22Rv1 (cell line): Measurements from ENCODE around the gene MRPS10.
A peak's percentile ranks its signal among the peaks of the same experiment; 100 is the strongest.

Experiments
- H3K27ac ChIP-seq: fragments of 450-650 bp; 2 replicates; pipeline ENCODE4 v1.5.1; 2017
- ZFX ChIP-seq: fragments of 450-650 bp; IDR thresholded peaks from 2 replicates; pipeline ENCODE4 v1.6.1; 2017; ENCODE audit warnings: antibody characterized with exemption, borderline replicate concordance
- TF ChIP-seq, protein P1 (sequence below): fragments of 450-650 bp; IDR thresholded peaks from 2 replicates; pipeline ENCODE4 v1.5.1; 2017; ENCODE audit warnings: mild to moderate bottlenecking

Gene MRPS10

DNA sequence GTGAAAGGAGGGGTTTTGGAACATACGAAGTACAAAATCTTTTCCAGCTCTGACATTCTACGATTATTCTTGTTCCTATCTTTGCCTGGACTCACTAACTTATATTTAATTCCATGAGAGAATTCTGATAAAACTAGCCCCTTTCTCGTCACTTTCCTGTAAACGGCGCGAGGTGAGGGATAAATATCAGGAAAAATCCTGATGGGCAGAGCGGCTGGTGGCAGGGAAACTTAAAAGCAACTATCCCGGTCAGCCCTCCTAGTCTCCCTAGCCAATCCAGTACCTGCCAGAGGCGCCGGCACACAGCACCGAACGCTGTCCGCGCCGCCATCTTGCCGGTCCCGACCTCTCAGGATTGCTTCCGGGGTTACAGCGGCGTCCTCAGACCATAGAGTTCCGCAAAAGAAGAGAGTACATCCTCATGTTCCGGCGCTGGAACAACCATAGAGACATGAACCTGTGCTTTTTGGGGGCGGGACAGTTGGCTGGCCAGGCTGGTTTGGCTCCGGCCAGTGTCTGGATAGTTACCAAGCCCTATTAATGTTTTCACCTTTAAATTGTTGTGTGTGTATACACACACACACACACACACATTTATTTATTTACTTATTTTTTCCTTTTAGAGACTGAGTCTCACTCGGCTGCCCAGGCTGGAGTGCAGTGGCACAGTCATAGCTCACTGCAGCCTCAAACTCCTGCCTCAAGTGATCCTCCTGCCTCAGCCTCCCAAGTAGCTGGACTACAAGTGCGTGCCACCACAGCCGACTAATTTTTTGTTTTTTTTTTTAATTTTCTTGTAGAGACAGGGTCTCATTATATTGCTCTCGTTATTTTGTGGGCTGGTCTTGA lies at the start of gene MRPS10:
Gene MRPS10, minus strand, starts transcription at position 343 of the 849 bp plus-strand sequence. Its CDS starts 12 bp downstream, at position 331.
- TF ChIP-seq, protein P1, sequence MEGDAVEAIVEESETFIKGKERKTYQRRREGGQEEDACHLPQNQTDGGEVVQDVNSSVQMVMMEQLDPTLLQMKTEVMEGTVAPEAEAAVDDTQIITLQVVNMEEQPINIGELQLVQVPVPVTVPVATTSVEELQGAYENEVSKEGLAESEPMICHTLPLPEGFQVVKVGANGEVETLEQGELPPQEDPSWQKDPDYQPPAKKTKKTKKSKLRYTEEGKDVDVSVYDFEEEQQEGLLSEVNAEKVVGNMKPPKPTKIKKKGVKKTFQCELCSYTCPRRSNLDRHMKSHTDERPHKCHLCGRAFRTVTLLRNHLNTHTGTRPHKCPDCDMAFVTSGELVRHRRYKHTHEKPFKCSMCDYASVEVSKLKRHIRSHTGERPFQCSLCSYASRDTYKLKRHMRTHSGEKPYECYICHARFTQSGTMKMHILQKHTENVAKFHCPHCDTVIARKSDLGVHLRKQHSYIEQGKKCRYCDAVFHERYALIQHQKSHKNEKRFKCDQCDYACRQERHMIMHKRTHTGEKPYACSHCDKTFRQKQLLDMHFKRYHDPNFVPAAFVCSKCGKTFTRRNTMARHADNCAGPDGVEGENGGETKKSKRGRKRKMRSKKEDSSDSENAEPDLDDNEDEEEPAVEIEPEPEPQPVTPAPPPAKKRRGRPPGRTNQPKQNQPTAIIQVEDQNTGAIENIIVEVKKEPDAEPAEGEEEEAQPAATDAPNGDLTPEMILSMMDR, result no peak
- no peak for TF ChIP-seq ZFX
- H3K27ac ChIP-seq, result peak within 1 kb of the TSS; percentile 86

DNA sequence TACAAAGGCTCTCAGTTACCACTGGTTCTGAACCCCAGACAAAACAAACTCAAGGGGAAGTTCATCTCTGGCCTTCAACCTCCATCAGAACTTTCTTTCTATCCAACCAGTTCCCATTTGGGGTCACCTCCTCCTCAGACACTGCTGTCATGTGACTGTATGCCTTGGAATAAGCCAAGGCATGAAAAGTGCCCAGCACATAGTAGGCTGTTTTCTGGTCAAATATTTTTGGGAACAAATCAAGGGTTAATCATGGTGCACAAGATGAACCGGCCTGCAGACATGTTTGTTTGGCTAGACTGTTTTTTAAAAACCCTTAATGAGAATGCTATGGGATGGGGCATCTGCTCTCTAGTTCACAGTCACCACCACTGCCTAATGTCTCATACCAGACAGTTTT lies 48.9 kb upstream of the MRPS10 start:
- TF ChIP-seq, protein P1, result no peak

DNA sequence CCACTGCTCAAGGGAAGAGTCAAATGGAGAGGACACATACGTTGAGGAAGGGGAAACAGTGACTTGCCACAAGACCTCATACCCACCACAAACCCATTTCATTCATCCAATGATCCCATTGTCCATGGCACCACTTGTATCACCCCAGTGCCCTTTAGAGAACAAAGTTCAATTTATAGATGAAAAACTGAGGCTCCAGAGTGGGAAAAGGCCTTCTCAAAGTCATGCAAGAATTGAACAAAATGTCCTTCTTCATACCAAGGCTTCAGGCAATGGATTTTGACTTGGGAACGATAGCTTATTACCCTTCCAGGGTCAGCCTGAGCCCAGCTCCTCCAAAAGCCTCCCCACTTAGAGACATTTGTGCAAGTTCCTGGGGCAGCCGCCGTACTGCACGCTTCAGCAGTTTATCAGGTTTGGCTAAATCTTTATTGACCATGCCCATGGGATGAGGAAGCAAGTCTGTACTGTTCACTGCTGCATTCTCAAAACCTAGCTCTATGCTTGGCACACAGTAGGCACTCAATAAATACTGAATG lies 47.3 kb upstream of the MRPS10 start:
- TF ChIP-seq, protein P1, result no peak
- no peak for TF ChIP-seq ZFX
- no peak overlapping the region for H3K27ac ChIP-seq

More for the DNA sequence above, 48.9 kb upstream of the MRPS10 start:
- no peak overlapping the region for H3K27ac ChIP-seq

- H3K27ac ChIP-seq, result no peak overlapping the region
- no peak for TF ChIP-seq ZFX
- TF ChIP-seq, protein P1, result no peak
These were observed 46.6 kb upstream of the MRPS10 start for GRCh38 chr6:42264162-42264851.

GRCh38 chr6:42263165-42263728 lies 45.6 kb upstream of the MRPS10 start:
- no peak overlapping the region for H3K27ac ChIP-seq
- TF ChIP-seq, protein P1, result no peak
- no peak for TF ChIP-seq ZFX

DNA sequence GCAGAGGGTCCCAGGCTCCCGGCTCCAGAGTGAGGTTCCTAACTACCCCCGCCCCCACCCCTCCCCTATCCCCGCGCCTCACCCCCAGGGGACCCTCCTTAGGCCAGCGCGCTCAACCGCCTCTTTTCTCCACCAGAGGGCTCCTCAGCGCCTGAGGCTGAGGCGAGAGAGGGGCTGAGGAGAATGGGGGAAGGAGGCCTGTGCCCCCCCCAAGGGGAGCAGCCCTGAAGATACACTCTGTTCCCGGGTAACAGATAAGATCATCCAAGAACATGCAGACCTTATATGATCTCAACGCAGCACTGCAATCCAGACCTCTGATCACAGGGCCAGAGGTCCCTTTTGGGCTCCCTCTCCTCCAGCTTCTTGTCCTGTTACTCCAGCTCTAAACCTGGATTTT lies 43.3 kb upstream of the MRPS10 start:
- H3K27ac ChIP-seq, result no peak overlapping the region
- TF ChIP-seq, protein P1, result peak; percentile 61
- no peak for TF ChIP-seq ZFX
